Trophoblast cell (in vitro differentiated cells and primary cell): ENCODE data around the gene FXYD6.
A peak's percentile ranks its signal among the peaks of the same experiment; 100 is the strongest.

Experiments used
- DNase-seq, 2 donors: peaks; one replicate each; pipeline ENCODE4 v3.0.0-alpha.2; 2016
- H2AFZ ChIP-seq: 2 replicates; pipeline ENCODE4 v1.6.1; 2013; ENCODE audit warnings: low read length, moderate library complexity, mild to moderate bottlenecking; ENCODE audit not compliant: insufficient read depth, poor library complexity
- H2AK5ac ChIP-seq: 2 replicates; pipeline ENCODE4 v1.6.1; 2013; ENCODE audit warnings: mild to moderate bottlenecking, low read length
- H2BK120ac ChIP-seq: 2 replicates; pipeline ENCODE4 v1.6.1; 2013; ENCODE audit warnings: low read length, mild to moderate bottlenecking, moderate library complexity; ENCODE audit not compliant: insufficient read depth, poor library complexity
- H2BK12ac ChIP-seq: 2 replicates; pipeline ENCODE4 v1.6.1; 2013; ENCODE audit warnings: mild to moderate bottlenecking, low read length, moderate library complexity
- H2BK5ac ChIP-seq: 2 replicates; pipeline ENCODE4 v1.6.1; 2013; ENCODE audit warnings: low read length, low read depth, moderate library complexity, mild to moderate bottlenecking; ENCODE audit not compliant: poor library complexity
- H3K14ac ChIP-seq: 2 replicates; pipeline ENCODE4 v1.6.1; 2013; ENCODE audit warnings: mild to moderate bottlenecking, low read length
- H3K18ac ChIP-seq: 2 replicates; pipeline ENCODE4 v1.6.1; 2013; ENCODE audit warnings: mild to moderate bottlenecking, low read length
- H3K23ac ChIP-seq: 2 replicates; pipeline ENCODE4 v1.6.1; 2013; ENCODE audit warnings: low read length
- H3K27ac ChIP-seq: 2 replicates; pipeline ENCODE4 v1.5.1; 2013; ENCODE audit warnings: low read depth, mild to moderate bottlenecking, inconsistent platforms, low read length, moderate library complexity
- H3K27me3 ChIP-seq: 2 replicates; pipeline ENCODE4 v1.6.1; 2013; ENCODE audit warnings: inconsistent platforms, mild to moderate bottlenecking, low read length, moderate library complexity; ENCODE audit not compliant: insufficient read depth
- H3K36me3 ChIP-seq, 2 experiments: 1 replicate in 1 of 2; 2 replicates in 1 of 2; pipeline ENCODE4 v1.6.1; 2013; ENCODE audit warnings: low read length in 2 of 2, mild to moderate bottlenecking in 2 of 2, moderate library complexity in 1 of 2; ENCODE audit not compliant: insufficient read depth in 2 of 2, control insufficient read depth in 1 of 2
- H3K4ac ChIP-seq: 2 replicates; pipeline ENCODE4 v1.6.1; 2013; ENCODE audit warnings: low read depth, mild to moderate bottlenecking, low read length, moderate library complexity
- H3K4me1 ChIP-seq, 2 experiments: 1 replicate in 1 of 2; 2 replicates in 1 of 2; pipeline ENCODE4 v1.6.1; 2013; ENCODE audit warnings: low read length in 2 of 2, mild to moderate bottlenecking in 2 of 2, moderate library complexity in 1 of 2; ENCODE audit not compliant: insufficient read depth in 2 of 2, control insufficient read depth in 1 of 2
- H3K4me2 ChIP-seq: 2 replicates; pipeline ENCODE4 v1.6.1; 2013; ENCODE audit warnings: inconsistent platforms, mild to moderate bottlenecking, low read length, moderate library complexity
- H3K4me3 ChIP-seq: 2 replicates; pipeline ENCODE4 v1.5.1; 2013; ENCODE audit warnings: mild to moderate bottlenecking, low read depth, low read length, inconsistent platforms
- H3K79me1 ChIP-seq: one replicate; pipeline ENCODE4 v1.6.1; 2013; ENCODE audit warnings: low read length
- H3K79me2 ChIP-seq: 2 replicates; pipeline ENCODE4 v1.6.1; 2013; ENCODE audit warnings: low read length, mild to moderate bottlenecking; ENCODE audit not compliant: control insufficient read depth, insufficient read depth, poor library complexity
- H3K9ac ChIP-seq: 2 replicates; pipeline ENCODE4 v1.6.1; 2013; ENCODE audit warnings: mild to moderate bottlenecking, low read length
- H3K9me3 ChIP-seq: 2 replicates; pipeline ENCODE4 v1.6.1; 2013; ENCODE audit warnings: low read depth, mild to moderate bottlenecking, control low read depth, inconsistent platforms, low read length; ENCODE audit not compliant: insufficient read depth
- H4K12ac ChIP-seq: 2 replicates; pipeline ENCODE4 v1.6.1; 2013; ENCODE audit warnings: low read depth, mild to moderate bottlenecking, low read length, moderate library complexity
- H4K8ac ChIP-seq: 2 replicates; pipeline ENCODE4 v1.6.1; 2013; ENCODE audit warnings: low read depth, mild to moderate bottlenecking, low read length, moderate library complexity
- H4K91ac ChIP-seq: one replicate; pipeline ENCODE4 v1.6.1; 2013; ENCODE audit warnings: low read depth, mild to moderate bottlenecking, low read length, moderate library complexity
- WGBS: extraction: QIAGEN DNeasy Blood & Tissue Kit; methylation state at CpG from one replicate; pipeline ENCODE4 v1.1.7; 2013; ENCODE audit warnings: missing lambda C conversion rate; ENCODE audit not compliant: insufficient read length, insufficient coverage; ENCODE audit errors: extremely low coverage; 5-methylcytosine and 5-hydroxymethylcytosine counted together

Gene FXYD6

DNA sequence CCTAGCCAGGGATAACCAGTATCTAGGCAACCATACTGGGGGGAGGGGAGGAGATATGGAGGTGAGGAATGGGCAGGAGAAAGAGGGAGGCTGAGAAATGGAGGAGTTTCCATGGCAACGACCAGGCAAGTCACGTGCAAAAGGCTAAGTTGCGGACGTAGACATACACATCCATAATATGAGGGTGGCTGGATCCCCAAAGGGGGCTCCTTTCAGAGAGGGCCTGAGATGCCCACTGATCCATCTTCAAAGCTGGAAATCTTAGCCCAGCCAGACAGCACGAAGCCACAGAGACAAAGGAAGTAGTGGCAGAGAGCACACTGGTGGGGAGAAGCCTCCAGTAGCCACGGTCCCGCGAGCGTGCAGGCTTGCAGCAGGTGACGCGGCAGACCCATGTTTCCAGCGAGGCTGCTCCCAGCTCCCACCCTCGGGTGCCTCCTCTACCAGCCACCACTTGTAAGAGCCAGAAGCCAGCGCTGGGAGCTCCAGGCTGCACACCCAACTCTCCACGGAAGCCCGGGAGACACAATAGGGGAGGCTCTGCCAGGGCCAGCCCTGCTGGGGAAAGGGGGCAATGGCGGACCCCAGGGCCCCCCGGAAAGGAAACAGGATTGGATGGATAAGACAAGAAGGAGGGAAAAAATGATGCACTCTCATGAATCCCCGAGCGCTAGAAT is 938 bp downstream of the FXYD6 start:
- Histone ChIP-seq H3K79me1 (no peaks in the 10 kb centered on the region), H2BK120ac (no peak overlapping the region), H3K4me2 (peak overlapping the region; percentile 68), H3K4me3 (no peak overlapping the region), H2AFZ (no peak overlapping the region), H3K9me3 (peaks cover 2% of the 10 kb centered on the region), H3K4ac (no peak overlapping the region), H3K14ac (no peak overlapping the region), H4K8ac (no peak overlapping the region), H3K4me1 (peaks cover 5 to 8% of the 10 kb centered on the region in 2 experiments), H2BK12ac (no peak overlapping the region), H2AK5ac (no peak overlapping the region), H3K27me3 (peaks cover 42% of the 10 kb centered on the region), H3K27ac (no peak overlapping the region), H3K18ac (no peak overlapping the region), H4K12ac (no peak overlapping the region), H2BK5ac (no peak overlapping the region), H3K79me2 (no peaks in the 10 kb centered on the region), H3K36me3 (no peaks in the 10 kb centered on the region), H3K23ac (no peak overlapping the region), H3K9ac (no peak overlapping the region), H4K91ac (no peak overlapping the region)
- no peak for DNase-seq
- whole genome bisulfite sequencing = no CpG with 5 or more reads among the region's 20 CpGs

DNA sequence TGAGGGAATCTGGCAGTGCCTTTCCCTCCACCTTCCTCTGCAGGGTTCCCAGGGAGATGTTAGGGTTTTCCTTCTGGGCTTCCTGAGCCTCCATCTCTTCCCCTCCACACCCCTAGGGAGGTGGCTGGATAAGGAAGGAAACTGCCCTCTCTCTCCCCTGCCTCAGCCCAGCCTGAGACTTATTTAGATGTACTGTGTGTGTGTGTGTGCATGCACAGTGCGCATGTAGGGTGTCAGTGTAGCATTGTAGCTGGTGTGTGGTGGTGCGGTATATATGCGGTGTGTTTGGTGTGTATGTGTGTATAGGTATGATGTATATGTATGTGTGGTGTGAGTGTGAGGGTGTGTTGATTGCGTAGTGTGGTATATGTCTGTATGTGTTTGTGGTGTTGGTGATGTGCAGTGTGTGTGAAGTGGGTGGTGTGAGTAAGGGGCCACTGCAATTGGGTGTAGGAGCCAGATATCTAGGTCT is 1.5 kb downstream of the FXYD6 start:
- H3K9me3 ChIP-seq = peaks cover 2% of the 10 kb centered on the region

DNA sequence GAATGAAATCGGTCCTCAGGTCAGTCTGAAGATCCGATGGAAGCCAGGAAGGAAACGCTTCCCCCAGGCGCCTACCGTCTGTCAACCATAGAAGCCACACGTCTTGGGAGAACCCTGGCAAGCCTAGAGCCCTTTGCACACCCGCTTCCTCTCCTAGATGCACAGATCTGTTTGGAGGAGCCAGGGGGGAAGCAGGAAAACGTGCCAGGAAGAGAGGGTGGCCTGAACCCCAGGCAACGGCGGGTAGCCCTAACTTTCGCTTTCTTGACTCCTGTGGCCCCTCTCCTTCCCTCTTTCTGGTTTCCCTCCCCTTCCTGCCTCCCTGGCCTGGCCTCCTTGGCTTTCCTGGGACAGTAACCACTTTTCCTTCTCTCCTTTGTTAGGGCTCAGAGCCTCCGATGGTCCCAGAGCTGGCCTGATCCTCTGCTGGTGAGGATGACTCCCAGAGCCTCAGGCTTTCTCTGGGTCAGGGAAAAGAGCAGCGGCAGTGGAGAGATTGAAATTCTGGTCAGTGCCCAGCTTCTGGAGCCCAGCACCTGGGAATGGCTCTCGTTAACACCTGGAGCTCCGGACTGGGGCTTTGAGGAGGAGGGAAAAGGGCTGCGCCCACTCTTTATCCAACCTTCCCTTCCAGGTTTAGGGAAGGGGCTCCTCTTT is 2.1 kb downstream of the FXYD6 start:
- Histone ChIP-seq H3K36me3 (no peaks in the 10 kb centered on the region), H4K12ac (no peak overlapping the region), H3K79me2 (no peaks in the 10 kb centered on the region), H3K23ac (no peak overlapping the region), H3K79me1 (no peaks in the 10 kb centered on the region), H3K4me2 (no peak overlapping the region), H2BK12ac (no peak overlapping the region), H2BK5ac (no peak overlapping the region), H3K4me1 (peaks cover 5 to 13% of the 10 kb centered on the region in 2 experiments), H2AFZ (no peak overlapping the region), H2BK120ac (no peak overlapping the region), H3K14ac (no peak overlapping the region), H2AK5ac (no peak overlapping the region), H3K4ac (no peak overlapping the region), H3K9ac (no peak overlapping the region), H3K27me3 (peaks cover 37% of the 10 kb centered on the region), H3K18ac (no peak overlapping the region), H4K8ac (no peak overlapping the region), H3K4me3 (no peak overlapping the region), H3K9me3 (peaks cover 2% of the 10 kb centered on the region), H3K27ac (no peak overlapping the region), H4K91ac (no peak overlapping the region)
- WGBS = no CpG with 5 or more reads among the region's 16 CpGs
- no peak for DNase-seq

More for the DNA sequence above, 1.5 kb downstream of the FXYD6 start:
- no peak overlapping the region for H3K9ac ChIP-seq
- no peak overlapping the region for H3K18ac ChIP-seq
- H2BK120ac ChIP-seq = no peak overlapping the region
- no peak overlapping the region for H3K14ac ChIP-seq
- no peaks in the 10 kb centered on the region for H3K36me3 ChIP-seq
- H3K23ac ChIP-seq = no peak overlapping the region
- no peaks in the 10 kb centered on the region for H3K79me2 ChIP-seq
- 100% methylated on average over 3 of the region's 4 CpGs for WGBS
- no peak overlapping the region for H2BK5ac ChIP-seq
- H4K91ac ChIP-seq = no peak overlapping the region
- peaks cover 5 to 12% of the 10 kb centered on the region in 2 experiments for H3K4me1 ChIP-seq
- H3K4me3 ChIP-seq = peak overlapping the region; percentile 13
- H2AK5ac ChIP-seq = no peak overlapping the region
- H3K79me1 ChIP-seq = no peaks in the 10 kb centered on the region
- H4K8ac ChIP-seq = no peak overlapping the region
- H3K27me3 ChIP-seq = peaks cover 42% of the 10 kb centered on the region
- no peak overlapping the region for H2BK12ac ChIP-seq
- no peak overlapping the region for H3K27ac ChIP-seq
- no peak overlapping the region for H3K4me2 ChIP-seq
- no peak overlapping the region for H2AFZ ChIP-seq
- no peak for DNase-seq
- H3K4ac ChIP-seq = no peak overlapping the region
- no peak overlapping the region for H4K12ac ChIP-seq

DNA sequence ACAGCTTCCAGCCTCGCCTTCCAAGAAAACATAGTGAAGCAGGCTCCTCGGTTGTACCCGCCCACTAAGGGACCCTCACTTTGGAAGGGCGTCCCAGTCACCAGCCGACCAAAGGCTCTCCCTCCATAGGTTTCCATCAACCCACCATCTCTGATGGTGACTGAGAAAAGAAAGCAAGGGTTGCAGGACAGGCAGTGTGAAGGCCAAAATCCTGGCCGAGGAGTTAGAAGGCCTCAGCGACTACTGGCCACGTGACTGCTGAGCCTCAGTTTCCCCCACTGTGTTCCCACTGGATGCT is 2.7 kb downstream of the FXYD6 start:
- no peaks in the 10 kb centered on the region for H3K79me1 ChIP-seq
- WGBS = no CpG with 5 or more reads among the region's 8 CpGs

More for the DNA sequence above, 2.7 kb downstream of the FXYD6 start:
- Histone ChIP-seq H4K12ac (no peak overlapping the region), H2BK5ac (no peak overlapping the region), H3K14ac (no peak overlapping the region), H2BK120ac (no peak overlapping the region), H3K4me3 (no peak overlapping the region), H4K8ac (no peak overlapping the region), H2AFZ (no peak overlapping the region), H3K27me3 (peaks cover 36% of the 10 kb centered on the region), H3K79me2 (no peaks in the 10 kb centered on the region), H3K9me3 (peaks cover 2% of the 10 kb centered on the region), H3K36me3 (no peaks in the 10 kb centered on the region), H2AK5ac (no peak overlapping the region), H3K18ac (no peak overlapping the region), H3K4ac (no peak overlapping the region), H2BK12ac (no peak overlapping the region), H4K91ac (no peak overlapping the region), H3K27ac (no peak overlapping the region), H3K23ac (no peak overlapping the region), H3K4me2 (no peak overlapping the region), H3K9ac (no peak overlapping the region), H3K4me1 (peaks cover 5 to 13% of the 10 kb centered on the region in 2 experiments)
- DNase-seq = no peak
